Suppressor macrophage (primary cell): ENCODE results near the gene PRKCE.
A peak's percentile ranks its signal among the peaks of the same experiment; 100 is the strongest.

Source experiments
- DNase-seq, 4 experiments: peaks; one replicate each; pipeline ENCODE4 v3.0.0-alpha.2; 2020 to 2022

The PRKCE gene

GRCh38 chr2:46001741-46002506, 350.4 kb downstream of the PRKCE start:
- DNase-seq, result no peak

- DNase-seq, result no peak
Observed at GRCh38 chr2:46002507-46002883, 351.0 kb downstream of the PRKCE start.

- no peak for DNase-seq
Observed at GRCh38 chr2:46002947-46003346, 351.5 kb downstream of the PRKCE start.

- DNase-seq, result no peak
Observed at GRCh38 chr2:46003903-46004473, 352.5 kb downstream of the PRKCE start.

- no peak for DNase-seq
Observed at GRCh38 chr2:46006473-46007025, 355.1 kb downstream of the PRKCE start.

GRCh38 chr2:46007412-46007811, 355.9 kb downstream of the PRKCE start:
- no peak for DNase-seq

- no peak for DNase-seq
Observed at GRCh38 chr2:46008091-46008870, 356.8 kb downstream of the PRKCE start.

GRCh38 chr2:46009315-46009714, 357.8 kb downstream of the PRKCE start:
- no peak for DNase-seq

GRCh38 chr2:46009772-46010171, 358.3 kb downstream of the PRKCE start:
- DNase-seq, result peak in 3 of 4 experiments; percentile 29 to 70 (median 66)

- DNase-seq, result no peak
Observed at GRCh38 chr2:46010223-46010924, 358.9 kb downstream of the PRKCE start.

GRCh38 chr2:46010925-46011490, 359.5 kb downstream of the PRKCE start:
- peak in 3 of 4 experiments; percentile 35 to 76 (median 62) for DNase-seq

GRCh38 chr2:46012618-46013240, 361.3 kb downstream of the PRKCE start:
- no peak for DNase-seq

GRCh38 chr2:46013726-46014125, 362.3 kb downstream of the PRKCE start:
- no peak for DNase-seq

- no peak for DNase-seq
Observed at GRCh38 chr2:46014911-46015654, 363.6 kb downstream of the PRKCE start.

- DNase-seq, result no peak
Observed at GRCh38 chr2:46015671-46016070, 364.2 kb downstream of the PRKCE start.

- DNase-seq, result no peak
Observed at GRCh38 chr2:46016091-46016490, 364.6 kb downstream of the PRKCE start.

- no peak for DNase-seq
Observed at GRCh38 chr2:46018773-46019591, 367.5 kb downstream of the PRKCE start.

GRCh38 chr2:46020416-46020815, 368.9 kb downstream of the PRKCE start:
- no peak for DNase-seq

- no peak for DNase-seq
Observed at GRCh38 chr2:46023165-46023854, 371.8 kb downstream of the PRKCE start.
